ENCODE results near the gene SLC4A3. TPM values are rescaled to one million over a fixed set of nuclear protein-coding genes. Genes with fewer than 3 reads are reported as not detected.

The SLC4A3 gene
- total RNA-seq, 1 experiment from 2014 or later, result 20.2 TPM

- no peaks in the 10 kb centered on the region for H3K27me3 Mint-ChIP-seq (ENCODE audit: unreplicated experiment)
- CTCF ChIA-PET, result interaction anchor here (1.0 kb wide), 1 partner anchor 27 kb away, joined by 3 read pairs; no protein-coding TSS in a partner anchor
- peaks cover 6% of the 10 kb centered on the region for H3K4me1 Mint-ChIP-seq (ENCODE audit: low read depth, unreplicated experiment)
- no peaks in the 10 kb centered on the region for H3K9me3 Mint-ChIP-seq (ENCODE audit: low read depth, unreplicated experiment)
- no peak overlapping the region for H3K27ac Mint-ChIP-seq (ENCODE audit: unreplicated experiment)
- no peak for DNase-seq
- no peak overlapping the region for H3K4me3 Mint-ChIP-seq (ENCODE audit: low read depth, unreplicated experiment)
- TF ChIP-seq CTCF (IDR thresholded peaks at IDR 0.05; ENCODE audit: unreplicated experiment), result no peak
- intact Hi-C loops (cut with micrococcal nuclease; ENCODE audit: unreplicated experiment), result no loop called here
- no TSS peak for BruUV-seq (replicated peaks)
- peaks cover 19% of the 10 kb centered on the region for H3K36me3 Mint-ChIP-seq (ENCODE audit: insufficient read depth, unreplicated experiment)
Measured at GRCh38 chr2:219614076-219614860, 13.2 kb upstream of the SLC4A3 start.

GRCh38 chr2:219615036-219615435 is 12.4 kb upstream of the SLC4A3 start:
- TF ChIP-seq CTCF (IDR thresholded peaks at IDR 0.05; ENCODE audit: unreplicated experiment), result no peak
- peaks cover 6% of the 10 kb centered on the region for H3K4me1 Mint-ChIP-seq (ENCODE audit: low read depth, unreplicated experiment)
- no peaks in the 10 kb centered on the region for H3K9me3 Mint-ChIP-seq (ENCODE audit: low read depth, unreplicated experiment)
- CTCF ChIA-PET, result no interaction called here
- intact Hi-C loops (cut with micrococcal nuclease; ENCODE audit: unreplicated experiment), result no loop called here
- H3K36me3 Mint-ChIP-seq (ENCODE audit: insufficient read depth, unreplicated experiment), result peaks cover 14% of the 10 kb centered on the region
- no peak for DNase-seq
- H3K4me3 Mint-ChIP-seq (ENCODE audit: low read depth, unreplicated experiment), result no peak overlapping the region
- no TSS peak for BruUV-seq (replicated peaks)
- no peaks in the 10 kb centered on the region for H3K27me3 Mint-ChIP-seq (ENCODE audit: unreplicated experiment)
- no peak overlapping the region for H3K27ac Mint-ChIP-seq (ENCODE audit: unreplicated experiment)

DNA sequence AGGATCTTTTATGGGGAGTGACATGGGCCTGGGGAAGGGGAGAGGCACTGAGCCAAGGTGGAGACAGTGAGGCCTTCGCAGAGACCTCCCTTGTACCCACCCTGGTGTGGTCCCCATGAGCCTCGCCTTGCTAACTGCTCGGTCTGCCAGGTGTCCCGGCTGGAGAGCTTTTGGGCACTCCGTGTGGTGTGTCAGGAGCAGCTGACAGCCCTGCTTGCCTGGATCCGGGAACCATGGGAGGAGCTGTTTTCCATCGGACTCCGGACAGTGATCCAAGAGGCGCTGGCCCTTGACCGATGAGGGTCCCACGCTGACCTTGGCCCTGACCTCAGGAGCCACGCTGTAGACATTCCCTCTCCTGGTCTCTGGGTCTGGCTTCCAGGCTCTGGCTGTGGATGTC is 11.5 kb upstream of the SLC4A3 start:
- Mint-ChIP-seq H3K27ac (ENCODE audit: unreplicated experiment) (no peak overlapping the region), H3K4me3 (ENCODE audit: low read depth, unreplicated experiment) (no peak overlapping the region), H3K27me3 (ENCODE audit: unreplicated experiment) (no peaks in the 10 kb centered on the region), H3K36me3 (ENCODE audit: insufficient read depth, unreplicated experiment) (peaks cover 14% of the 10 kb centered on the region), H3K4me1 (ENCODE audit: low read depth, unreplicated experiment) (peaks cover 6% of the 10 kb centered on the region), H3K9me3 (ENCODE audit: low read depth, unreplicated experiment) (no peaks in the 10 kb centered on the region)
- CTCF ChIA-PET, result no interaction called here
- no TSS peak for BruUV-seq (replicated peaks)
- intact Hi-C loops (cut with micrococcal nuclease; ENCODE audit: unreplicated experiment), result no loop called here
- DNase-seq, result no peak
- no peak for TF ChIP-seq CTCF (IDR thresholded peaks at IDR 0.05; ENCODE audit: unreplicated experiment)

DNA sequence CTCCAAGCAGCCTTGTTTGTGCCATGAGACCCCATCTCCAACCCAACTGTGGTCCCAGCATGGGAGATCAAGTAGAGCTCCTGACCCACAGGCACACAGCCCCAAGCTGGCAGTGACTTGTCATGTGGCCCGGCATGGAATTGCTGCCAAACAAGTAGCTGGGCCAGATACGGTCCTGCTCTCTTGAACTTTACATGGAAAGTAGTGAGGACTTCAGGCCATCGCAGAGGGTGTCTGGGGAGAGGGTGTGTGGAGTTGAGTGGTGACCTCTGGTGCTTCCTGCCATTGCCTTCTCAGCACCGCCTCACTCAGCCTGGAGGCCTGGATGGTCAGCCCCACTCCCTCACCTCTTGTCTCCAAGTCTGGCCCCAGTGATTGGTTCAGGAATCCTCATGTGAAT is 10.9 kb upstream of the SLC4A3 start:
- BruUV-seq (replicated peaks), result no TSS peak

More for the DNA sequence above, 10.9 kb upstream of the SLC4A3 start:
- no peak for DNase-seq
- Mint-ChIP-seq H3K9me3 (ENCODE audit: low read depth, unreplicated experiment) (no peaks in the 10 kb centered on the region), H3K36me3 (ENCODE audit: insufficient read depth, unreplicated experiment) (peaks cover 9% of the 10 kb centered on the region), H3K4me3 (ENCODE audit: low read depth, unreplicated experiment) (no peak overlapping the region), H3K27me3 (ENCODE audit: unreplicated experiment) (no peaks in the 10 kb centered on the region), H3K4me1 (ENCODE audit: low read depth, unreplicated experiment) (peaks cover 6% of the 10 kb centered on the region), H3K27ac (ENCODE audit: unreplicated experiment) (no peak overlapping the region)
- CTCF ChIA-PET, result interaction anchor here (0.6 kb wide), 1 partner anchor 14 kb away, joined by 5 read pairs; no protein-coding TSS in a partner anchor
- no peak for TF ChIP-seq CTCF (IDR thresholded peaks at IDR 0.05; ENCODE audit: unreplicated experiment)
- intact Hi-C loops (cut with micrococcal nuclease; ENCODE audit: unreplicated experiment), result no loop called here
